Fibroblast of mammary gland (primary cell): ENCODE measurements around the gene ACER2.

Experiments
- DNase-seq: peaks from one replicate; pipeline ENCODE4 v3.0.0-alpha.2; 2010; ENCODE audit warnings: low read depth
- H3K4me3 ChIP-seq: 2 replicates; pipeline ENCODE4 v1.5.1; 2011; ENCODE audit warnings: low read depth, mild to moderate bottlenecking, low read length, moderate library complexity; ENCODE audit not compliant: control insufficient read depth
- CTCF ChIP-seq: conservative IDR thresholded peaks from 2 replicates; pipeline ENCODE4 v1.5.1; 2011; ENCODE audit warnings: low read depth, low read length, inconsistent platforms; ENCODE audit not compliant: control insufficient read depth, insufficient read depth

ACER2 gene

DNA sequence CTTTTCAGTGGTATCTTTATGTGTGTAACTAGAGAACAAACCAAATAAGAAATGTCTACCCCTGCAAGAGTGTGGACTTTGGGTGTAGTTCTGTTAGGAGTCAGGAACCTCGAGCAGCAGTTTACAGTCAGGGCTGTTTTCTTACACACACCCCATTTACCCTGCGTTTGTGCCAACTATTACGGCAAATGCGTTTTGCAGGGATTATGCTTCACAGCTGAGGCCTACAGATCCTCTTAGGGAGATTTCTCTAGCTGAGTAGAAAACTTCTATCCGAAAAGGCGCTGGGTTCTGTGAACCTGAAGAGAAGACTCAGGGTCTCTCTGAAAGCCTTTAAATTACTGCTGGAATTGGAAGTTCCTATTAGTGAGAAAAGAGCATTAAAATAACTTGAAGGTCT, 51.4 kb downstream of the ACER2 start:
- no peak for TF ChIP-seq CTCF
- no peak overlapping the region for H3K4me3 ChIP-seq
- no peak for DNase-seq

DNA sequence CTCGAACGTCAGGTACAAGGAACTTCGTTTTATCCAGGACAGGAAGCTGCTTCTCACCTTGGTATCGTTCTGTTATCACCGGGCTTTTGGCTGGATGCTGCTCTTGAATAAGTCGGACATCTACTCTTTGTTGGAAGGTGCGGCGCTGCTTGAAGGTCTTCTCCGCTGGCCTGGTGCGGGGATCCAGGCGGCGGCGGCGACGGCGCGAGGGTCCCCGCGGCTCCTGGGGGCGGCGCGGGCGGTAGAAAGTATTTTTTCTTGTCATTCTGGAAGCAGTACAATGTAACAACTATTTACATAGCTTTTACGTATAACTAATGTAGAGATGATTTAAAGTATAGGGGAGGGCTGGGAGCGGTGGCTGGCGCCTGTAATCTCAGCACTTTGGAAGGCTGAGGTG, 52.3 kb downstream of the ACER2 start:
- no peak for DNase-seq
- no peak overlapping the region for H3K4me3 ChIP-seq
- no peak for TF ChIP-seq CTCF

- DNase-seq, result no peak
- no peak for TF ChIP-seq CTCF
Observed at GRCh38 chr9:19464061-19464763, 55.4 kb downstream of the ACER2 start.

DNA sequence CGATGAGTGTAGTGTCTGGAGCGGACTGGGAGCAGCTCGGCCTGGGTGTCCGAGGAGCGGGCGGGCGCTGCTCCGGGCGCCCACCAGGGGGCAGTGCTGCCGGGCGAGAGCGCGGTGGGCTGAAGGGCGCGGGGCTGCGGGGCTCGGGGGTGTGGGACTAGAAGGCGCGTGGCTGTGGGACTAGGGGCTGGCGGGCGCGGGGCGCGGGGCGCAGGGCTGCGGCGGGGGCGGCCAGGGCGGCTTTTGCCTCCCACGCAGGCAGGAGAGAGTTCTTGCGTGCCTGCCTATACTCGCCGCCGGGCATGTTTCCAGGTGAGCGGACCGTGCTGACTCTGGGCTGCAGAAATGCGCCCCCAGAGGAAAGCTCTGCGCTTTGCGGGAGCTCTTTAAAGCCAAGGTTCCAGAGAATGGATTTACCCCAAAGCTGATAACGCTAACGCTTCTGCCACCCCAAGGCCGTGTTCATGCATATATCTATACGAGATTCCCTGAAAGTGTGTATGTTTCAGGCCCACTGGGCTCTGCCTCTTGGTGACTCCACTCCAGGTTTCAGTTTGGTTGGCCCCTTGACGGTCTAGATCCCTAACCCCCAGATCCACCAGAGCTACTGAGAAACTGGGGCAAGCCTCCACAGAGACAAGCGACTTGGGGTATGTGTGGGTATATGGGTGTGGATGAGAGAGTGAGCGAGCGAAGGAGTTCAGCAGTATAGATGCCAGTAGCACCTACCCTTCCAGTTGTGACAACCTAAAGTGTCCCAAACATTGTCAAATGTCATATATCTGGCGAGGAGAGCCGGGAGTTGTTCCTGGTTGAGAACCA, 56.2 kb downstream of the ACER2 start:
- DNase-seq, result peak; percentile 81
- peak overlapping the region; percentile 24 for H3K4me3 ChIP-seq
- peak; percentile 62 for TF ChIP-seq CTCF

More at GRCh38 chr9:19464061-19464763, 55.4 kb downstream of the ACER2 start:
- peak overlapping the region; percentile 24 for H3K4me3 ChIP-seq

- H3K4me3 ChIP-seq, result no peak overlapping the region
- TF ChIP-seq CTCF, result no peak
- DNase-seq, result no peak
Observed at GRCh38 chr9:19465586-19466279, 56.9 kb downstream of the ACER2 start.

- H3K4me3 ChIP-seq, result no peak overlapping the region
- DNase-seq, result no peak
- TF ChIP-seq CTCF, result no peak
Observed at GRCh38 chr9:19466280-19466639, 57.5 kb downstream of the ACER2 start.
